GM19324 (cell line): ENCODE results near the gene FBXL16.

Experiments
- ATAC-seq: cut with Tn5 transposase; IDR thresholded peaks from one replicate; pipeline ENCODE4 v1.9.1; 2021; ENCODE audit warnings: mild to moderate bottlenecking, moderate library complexity; ENCODE audit not compliant: unreplicated experiment, low FRiP score

FBXL16 gene

DNA sequence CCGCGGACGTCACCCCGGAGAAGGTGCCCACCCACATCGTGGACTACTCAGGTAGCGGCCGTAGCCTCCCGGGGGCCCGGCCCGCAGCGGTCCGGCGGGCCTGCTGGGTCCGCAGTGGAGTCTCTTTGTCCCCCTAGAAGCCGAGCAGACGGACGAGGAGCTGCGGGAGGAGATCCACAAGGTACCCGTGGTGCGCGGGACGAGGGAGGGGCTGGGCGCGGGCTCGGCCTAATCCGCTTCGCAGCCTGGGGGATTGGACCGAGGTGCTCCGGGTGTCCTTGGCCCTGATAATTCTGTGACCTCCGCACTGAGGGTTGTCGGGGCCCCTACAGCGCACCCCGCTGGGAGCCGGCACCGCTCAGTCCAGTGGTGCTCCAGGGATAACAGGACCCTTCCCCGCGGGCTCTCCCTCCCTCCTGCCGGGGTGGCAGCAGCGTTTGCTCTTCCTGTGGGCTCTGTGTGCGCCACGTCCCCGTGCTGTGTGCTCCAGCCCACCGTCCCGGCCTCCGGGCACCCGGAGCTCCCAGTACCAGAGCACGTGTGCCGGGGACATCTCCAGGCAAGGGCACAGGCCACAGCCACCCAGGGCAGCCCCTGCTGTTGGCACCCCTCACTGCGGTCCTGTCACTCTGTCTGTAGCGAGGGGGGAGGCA, 37.0 kb downstream of the FBXL16 start:
- peak; percentile 12 for ATAC-seq

DNA sequence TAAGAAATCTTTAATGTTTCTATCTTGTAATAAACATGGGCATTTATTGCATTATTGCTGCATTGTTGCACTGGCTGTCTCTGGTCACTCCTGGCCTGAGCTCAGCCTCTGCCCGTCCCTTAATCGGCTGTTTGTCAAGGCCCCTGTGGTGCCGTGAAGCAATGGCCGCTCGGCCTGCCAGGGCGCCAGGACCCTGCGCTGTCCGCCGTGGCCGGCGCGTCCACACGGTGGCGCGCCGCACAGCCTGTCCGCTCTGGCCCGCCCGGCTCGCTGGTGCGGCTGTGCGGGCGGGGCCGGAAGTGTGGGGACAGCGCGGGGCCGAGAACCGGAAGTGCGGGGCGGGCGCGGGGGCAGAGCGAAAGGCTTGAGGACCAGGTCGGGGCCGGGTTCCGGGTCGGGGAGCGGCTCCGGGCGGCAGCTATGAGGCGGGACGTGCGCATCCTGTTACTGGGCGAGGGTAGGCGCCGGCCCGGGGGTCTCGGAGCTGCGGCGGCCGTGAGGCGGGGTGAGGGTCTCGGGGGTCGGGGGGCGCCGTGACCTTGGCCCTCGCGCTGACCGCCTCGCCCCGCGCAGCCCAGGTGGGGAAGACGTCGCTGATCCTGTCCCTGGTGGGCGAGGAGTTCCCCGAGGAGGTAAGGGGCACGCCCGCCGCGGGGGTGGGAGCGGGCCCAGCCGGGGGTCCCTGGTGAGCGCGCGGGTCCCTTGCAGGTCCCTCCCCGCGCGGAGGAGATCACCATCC, 37.7 kb downstream of the FBXL16 start, which contains the start of gene RHOT2:
TSS of gene RHOT2 (plus strand) at position 353 of the 739 bp plus-strand sequence. CDS start at position 421, 68 bp downstream.
- ATAC-seq = peak; percentile 82

DNA sequence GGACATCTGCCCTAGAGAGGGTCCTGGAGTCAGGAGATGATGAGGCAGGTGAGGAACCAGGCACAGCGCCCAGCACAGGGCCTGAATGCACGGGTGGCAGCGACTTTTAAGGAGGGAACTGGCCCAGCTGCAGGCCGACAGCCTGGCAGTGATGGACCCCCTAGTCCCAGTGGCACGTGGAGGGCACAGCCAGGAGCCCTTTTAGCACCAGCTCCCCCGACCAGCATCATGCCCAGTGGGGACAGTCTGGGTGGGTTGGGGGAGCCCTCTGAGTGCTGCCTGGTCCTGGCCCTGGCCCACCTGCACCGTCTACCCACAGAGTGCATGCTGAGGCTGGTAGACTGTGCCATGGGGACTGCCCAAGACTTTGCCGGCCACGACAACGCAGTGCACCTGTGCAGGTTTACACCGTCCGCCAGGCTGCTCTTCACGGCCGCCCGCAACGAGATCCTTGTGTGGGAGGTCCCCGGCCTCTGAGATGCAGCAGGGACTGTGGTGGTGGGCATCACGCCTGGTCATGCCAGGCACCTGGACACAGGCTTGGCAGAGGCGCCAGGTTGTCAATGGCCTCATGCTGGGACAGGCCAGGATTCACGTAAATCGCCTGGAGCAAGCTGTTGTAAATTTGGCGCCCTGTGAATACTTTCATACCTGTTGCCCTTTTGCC, 38.4 kb downstream of the FBXL16 start:
- no peak for ATAC-seq

DNA sequence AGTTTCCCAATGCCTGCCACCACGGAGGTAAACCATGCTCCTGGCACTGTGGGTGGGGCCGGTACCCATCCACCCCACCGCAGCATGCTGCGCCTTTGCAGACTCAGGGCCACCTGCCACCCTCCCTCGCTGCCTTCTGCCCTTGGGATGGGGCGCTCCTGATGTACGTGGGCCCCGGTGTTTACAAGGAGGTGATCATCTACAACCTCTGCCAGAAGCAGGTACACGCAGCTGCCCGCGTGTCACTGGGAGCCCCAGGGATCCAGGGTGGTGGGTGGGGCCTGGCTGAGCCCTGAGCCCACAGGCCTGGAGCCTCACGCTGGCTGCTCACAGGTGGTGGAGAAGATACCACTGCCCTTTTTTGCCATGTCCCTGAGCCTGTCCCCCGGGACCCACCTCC, 39.0 kb downstream of the FBXL16 start:
- no peak for ATAC-seq

DNA sequence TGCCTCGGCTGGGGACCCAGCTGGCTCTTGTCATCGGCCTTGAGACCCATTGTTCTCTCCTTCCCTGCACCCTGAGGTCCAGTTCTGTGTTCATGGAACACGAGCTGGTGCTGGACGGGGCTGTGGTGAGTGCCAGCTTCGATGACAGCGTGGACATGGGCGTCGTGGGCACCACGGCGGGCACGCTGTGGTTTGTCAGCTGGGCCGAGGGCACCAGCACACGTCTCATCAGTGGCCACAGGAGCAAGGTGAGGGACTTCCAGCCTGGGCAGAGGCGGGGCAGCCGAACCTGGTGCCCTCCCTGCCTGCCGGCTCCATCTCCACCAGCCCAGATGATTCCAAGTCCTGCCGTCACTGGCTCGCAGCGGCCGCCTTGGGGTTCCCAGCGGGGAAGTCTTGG, 43.0 kb downstream of the FBXL16 start:
- no peak for ATAC-seq

DNA sequence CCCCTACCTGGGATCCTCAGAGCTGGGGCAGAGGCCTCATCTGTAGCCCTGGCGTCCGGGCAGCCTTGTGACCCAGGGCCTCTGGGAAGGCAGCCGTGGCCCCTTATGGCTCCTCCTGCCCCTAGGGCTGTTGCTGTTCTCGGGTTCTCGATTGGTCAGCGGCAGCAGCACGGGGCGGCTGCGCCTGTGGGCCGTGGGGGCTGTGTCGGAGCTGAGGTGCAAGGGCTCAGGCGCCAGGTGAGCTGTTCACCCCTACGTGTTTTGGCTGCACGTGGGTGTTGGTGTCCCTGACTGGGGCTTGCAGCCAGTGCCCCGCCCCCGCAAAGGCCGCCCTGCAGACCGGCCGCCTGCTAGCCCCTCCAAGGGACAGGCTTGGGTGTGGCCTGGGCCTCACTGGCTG, 43.5 kb downstream of the FBXL16 start:
- ATAC-seq = no peak

DNA sequence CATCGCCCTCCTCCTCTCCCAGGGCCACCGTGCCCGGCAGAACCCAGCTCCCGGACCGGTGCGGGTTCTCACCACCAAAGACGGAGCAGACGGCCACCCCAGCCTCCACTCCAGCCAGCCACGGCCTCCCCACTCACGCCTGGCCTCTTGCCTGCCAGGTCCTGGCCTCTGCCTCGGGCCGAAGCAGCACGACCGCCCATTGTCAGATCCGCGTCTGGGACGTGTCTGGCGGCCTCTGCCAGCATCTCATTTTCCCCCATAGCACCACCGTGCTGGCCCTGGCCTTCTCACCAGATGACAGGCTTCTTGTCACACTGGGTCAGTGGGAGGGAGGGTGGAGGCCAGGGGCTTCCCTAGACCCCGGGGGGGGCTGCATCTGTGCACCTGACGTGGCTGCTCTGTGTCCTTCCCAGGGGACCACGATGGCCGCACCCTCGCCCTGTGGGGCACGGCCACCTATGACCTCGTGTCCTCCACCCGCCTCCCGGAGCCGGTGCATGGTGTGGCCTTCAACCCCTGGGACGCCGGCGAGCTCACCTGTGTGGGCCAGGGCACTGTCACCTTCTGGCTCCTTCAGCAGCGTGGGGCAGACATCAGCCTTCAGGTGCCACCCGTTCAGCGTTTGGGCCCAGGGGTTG, 44.3 kb downstream of the FBXL16 start:
- no peak for ATAC-seq

DNA sequence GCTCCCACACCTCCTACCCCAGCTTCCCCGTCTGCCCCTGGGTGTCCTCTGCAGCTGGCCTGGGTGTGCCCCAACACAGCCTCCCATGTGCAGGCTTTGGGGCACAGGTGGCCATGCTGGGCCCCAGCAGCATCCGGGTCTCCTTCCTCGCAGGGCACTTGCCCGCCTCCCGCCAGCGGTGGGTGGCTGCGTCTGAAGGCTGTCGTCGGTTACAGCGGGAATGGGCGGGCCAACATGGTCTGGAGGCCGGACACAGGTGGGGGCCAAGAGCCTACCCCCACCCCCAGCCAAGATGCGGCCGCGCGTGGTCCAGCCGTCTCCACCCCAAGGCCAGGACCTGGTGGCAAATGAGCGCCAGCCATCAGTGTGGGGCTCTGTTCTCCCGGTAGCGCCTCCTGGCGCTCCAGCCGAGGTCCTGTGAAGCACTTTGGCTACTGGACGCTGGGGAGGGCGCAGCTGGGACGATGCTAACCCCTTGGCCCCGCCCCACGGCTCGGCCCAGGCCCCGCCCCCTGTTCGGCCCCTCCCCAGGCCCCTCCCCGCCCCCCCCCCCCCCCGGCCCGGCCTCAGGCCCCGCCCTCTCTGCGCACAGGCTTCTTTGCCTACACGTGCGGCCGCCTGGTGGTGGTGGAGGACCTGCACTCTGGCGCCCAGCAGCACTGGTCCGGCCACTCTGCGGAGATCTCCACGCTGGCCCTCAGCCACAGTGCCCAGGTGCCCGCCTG, 45.0 kb downstream of the FBXL16 start:
- no peak for ATAC-seq

DNA sequence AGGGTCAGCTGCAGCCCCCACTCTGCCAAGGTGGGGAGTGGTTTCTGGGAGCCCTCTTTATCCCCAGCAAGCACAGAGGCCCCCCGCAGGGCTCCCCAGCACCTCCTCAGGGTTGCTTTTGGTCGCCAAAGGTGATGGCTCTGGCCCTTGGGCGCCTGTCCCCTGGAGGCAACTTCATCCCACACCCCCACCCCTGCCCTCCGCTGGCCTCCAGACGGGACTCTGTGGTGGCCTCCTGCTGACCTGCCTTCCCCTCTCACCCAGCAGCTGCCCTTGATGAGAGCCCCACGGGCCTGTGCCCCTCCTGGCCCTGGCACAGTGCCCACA, 45.5 kb downstream of the FBXL16 start:
- no peak for ATAC-seq

DNA sequence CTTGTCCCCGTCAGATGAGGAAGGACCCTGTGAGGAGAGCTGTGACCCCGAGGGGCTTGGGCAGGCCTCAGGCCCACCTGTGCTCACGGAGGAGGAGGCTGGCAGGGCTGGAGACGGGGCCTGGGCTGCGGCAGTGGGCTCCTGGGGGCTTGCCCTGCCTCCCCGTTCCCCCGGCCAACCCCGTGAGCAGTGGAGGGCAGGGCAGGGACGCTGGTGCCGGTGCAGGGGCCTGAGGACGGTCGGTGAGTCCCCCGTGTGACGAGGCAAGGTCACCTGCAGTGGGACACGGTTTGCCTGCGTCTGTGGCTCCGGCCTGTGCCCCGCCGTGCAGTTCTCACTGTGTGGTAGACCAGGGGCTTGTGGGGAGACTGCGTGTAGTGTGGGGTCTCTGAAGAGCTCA, 46.0 kb downstream of the FBXL16 start:
- ATAC-seq = no peak

DNA sequence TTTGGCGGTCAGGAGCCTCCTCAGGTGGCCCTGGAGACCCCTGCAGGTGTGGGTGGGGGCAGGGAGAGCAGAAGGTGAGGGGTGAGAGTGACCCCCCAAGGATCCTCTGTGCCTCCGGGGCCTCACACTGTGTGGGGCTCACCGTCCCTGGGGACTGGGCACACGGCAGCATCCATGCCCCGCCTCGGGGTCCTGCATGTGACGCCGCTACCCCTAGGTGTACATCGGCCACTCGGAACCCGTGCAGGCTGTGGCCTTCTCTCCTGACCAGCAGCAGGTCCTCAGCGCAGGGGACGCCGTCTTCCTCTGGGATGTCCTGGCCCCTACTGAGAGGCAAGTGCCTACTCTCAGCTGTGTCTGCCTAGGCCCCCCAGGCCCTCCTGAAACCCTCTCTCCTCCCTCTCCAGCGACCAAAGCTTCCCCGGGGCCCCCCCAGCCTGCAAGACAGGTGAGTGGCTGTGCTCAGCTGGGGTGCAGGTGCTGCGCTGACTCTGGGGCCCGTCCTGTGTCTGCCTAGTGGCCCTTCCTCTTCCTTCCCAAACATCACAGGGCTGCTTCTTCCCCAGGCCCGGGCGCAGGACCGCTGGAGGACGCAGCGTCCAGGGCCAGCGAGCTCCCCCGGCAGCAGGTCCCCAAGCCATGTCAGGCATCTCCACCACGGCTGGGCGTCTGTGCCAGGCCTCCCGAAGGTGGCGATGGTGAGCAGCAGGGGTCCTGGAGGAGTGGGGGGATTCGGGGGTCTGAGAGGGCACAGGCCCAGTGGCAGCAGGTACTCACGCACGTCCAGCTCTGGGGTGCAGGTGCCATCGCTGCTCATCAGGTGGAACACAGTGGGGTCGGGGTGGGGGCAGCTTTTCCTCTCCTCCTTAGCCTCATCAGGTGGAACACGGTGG, 46.7 kb downstream of the FBXL16 start:
- no peak for ATAC-seq

DNA sequence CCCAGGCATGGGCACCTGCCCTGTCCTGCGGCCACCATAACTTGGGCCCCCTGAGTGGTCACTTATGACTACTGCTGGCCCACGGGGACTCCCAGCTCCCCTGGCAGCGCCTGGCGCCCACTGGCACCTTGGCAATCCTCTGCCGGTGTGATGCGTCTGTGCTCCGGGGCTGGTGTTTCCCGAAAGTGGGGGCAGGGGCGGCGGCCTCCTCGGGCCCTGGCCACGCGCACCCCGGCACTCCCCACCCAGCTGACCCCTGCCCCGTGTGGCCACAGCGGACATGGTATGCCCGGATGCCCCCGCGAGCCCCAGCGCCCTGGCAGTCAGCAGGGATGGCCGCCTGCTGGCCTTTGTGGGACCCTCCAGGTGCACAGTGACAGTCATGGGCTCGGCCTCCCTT, 48.1 kb downstream of the FBXL16 start:
- no peak for ATAC-seq

DNA sequence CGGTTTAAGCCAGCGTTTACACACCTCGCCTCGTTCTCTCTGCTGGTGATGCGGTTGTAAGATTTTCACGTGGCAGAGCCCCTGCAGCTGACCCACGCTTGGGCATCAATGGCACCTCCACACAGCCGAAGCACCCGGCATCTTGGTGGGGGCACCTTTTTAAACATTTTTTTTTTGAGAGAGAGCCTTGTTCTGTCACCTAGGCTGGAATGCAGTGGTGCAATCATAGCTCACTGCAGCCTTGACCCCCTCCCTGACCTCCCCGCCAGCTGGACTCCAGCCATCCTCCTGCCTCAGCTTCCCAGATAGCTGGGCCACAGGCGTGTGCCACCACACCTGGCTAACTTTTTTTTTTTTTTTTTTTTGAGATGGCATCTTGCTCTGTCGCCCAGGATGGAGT, 51.6 kb downstream of the FBXL16 start:
- no peak for ATAC-seq

DNA sequence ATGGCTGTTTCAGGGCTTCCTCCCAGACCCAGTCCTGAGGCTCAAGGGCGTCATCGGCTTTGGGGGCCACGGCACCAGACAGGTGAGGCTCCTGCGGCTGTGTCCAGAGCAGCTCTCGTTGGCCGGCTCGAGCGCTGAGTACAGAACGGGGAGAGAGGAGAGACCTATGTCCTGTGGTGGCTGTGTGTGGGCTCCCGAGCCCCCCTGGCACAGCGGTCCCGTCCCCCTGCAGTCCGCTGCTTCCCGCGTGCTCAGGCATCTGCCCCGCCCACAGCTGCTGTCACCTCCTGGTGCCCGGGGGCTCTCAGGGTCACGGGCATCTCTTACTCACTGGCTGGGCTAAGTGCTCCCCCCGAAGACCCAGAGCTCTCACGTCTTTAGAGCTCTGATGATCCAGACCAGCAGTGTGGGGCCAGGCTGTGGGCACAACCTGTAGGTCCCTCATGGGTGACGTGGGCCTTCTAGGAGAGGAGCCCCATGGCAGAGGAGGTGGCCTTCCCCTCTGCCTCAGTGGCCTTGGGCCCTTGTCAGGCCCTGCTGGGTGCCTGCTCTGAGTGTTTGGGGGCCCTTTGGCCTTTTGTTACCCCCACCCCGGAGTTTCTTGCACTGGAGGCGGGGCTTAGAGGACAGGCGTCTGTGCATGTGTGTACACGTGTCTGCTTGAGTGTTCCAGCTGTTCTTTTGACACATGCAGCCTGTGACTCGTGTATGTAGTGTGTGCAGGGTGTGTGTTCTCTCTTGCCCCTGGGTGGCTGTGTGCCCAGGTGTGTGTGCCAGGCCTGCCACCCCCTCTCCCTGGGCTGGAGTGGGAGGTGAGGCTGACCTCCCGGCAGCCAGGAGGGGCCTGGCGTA, 52.9 kb downstream of the FBXL16 start:
- no peak for ATAC-seq

DNA sequence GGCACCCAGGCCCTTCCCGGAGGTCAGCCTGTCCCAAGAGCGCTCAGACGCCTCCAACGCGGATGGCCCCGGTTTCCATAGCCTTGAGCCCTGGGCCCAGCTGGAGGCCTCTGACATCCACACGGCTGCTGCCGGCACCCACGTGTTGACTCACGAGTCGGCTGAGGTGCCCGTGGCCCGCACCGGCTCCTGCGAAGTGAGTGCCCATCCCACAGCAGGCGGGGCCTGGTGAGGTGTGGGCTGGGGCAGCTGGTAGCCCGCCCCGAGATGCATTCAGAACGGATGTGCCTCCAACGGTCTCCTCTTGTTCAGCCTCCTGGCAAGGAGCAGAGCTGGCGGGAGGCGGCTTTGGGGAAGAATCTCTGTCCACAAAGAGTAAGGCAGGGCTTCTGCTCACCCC, 53.8 kb downstream of the FBXL16 start:
- no peak for ATAC-seq

DNA sequence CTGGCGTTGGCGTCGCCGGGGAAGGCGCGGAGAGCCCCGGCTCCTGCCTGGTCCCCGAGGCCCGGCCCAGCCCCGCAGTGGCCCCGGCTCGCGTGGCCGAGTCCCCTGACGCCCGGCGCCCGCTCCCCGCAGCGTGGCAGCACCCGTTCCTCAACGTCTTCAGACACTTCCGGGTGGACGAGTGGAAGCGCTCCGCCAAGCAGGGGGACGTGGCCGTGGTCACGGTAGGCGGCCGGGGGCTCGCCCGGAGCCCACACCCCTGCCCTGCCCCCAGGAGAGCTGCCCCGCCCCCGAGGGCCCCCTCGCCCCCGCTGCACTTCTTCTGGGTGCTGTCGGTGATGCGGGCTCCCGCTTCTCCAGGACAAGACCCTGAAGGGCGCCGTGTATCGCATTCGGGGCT, 56.0 kb downstream of the FBXL16 start:
- peak; percentile 1 for ATAC-seq

DNA sequence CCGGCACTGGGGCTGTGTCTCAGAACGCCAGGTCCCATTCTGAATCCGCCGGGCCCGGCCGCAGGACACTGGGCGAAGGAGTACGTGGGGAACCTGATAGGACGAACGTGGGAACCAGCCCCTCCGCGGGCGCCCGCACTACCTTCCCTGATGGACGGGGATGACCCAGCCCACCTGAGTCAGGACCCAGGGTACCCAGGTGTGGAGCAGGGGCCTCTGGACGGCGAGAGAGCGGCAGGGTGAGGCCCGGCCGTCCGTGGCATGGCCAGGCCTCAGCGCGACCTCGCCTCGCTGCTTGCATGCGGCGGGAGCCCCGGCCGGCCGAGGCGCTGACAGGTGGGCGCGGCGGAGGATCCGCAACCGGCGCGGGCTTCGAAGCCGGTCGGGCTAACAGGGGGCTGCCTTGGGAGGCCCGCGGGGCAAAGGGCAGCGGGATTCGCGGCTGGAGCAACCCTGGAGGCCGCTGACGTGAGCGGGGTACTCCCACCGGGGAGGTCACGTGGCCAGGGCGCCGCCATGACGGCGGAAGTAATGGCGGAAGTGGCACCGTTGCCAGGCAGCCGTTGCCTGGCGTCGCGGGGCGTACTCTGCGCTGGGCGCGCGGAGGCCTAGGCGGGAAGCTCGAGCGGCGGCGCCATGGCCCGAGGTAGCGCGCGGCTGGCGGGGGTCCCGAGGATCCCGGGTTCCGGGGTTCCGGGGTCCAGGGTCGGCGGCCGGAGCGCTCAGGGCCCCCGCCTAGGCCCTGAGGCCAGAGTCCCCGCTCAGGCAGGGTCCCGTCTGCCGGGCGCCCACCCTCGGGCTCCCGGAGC, 56.6 kb downstream of the FBXL16 start, which contains the start of gene WDR90:
TSS of gene WDR90 (plus strand) at position 585 of the 809 bp plus-strand sequence. CDS start at position 637, 52 bp downstream.
- peak; percentile 78 for ATAC-seq
